ENCODE results near the gene SPRY1.

GRCh38 chr4:123399627-123400358 lies 3.2 kb downstream of the SPRY1 start:
- TF ChIP-seq, protein P1, sequence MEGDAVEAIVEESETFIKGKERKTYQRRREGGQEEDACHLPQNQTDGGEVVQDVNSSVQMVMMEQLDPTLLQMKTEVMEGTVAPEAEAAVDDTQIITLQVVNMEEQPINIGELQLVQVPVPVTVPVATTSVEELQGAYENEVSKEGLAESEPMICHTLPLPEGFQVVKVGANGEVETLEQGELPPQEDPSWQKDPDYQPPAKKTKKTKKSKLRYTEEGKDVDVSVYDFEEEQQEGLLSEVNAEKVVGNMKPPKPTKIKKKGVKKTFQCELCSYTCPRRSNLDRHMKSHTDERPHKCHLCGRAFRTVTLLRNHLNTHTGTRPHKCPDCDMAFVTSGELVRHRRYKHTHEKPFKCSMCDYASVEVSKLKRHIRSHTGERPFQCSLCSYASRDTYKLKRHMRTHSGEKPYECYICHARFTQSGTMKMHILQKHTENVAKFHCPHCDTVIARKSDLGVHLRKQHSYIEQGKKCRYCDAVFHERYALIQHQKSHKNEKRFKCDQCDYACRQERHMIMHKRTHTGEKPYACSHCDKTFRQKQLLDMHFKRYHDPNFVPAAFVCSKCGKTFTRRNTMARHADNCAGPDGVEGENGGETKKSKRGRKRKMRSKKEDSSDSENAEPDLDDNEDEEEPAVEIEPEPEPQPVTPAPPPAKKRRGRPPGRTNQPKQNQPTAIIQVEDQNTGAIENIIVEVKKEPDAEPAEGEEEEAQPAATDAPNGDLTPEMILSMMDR (IDR thresholded peaks at IDR 0.05): no peak
- TF ChIP-seq EP300 (IDR thresholded peaks at IDR 0.05): peak in 1 of 2 donors; percentile 7

Data from tibial nerve (tissue), 4 donors.